ENCODE data around the gene NEK4.

Gene NEK4

DNA sequence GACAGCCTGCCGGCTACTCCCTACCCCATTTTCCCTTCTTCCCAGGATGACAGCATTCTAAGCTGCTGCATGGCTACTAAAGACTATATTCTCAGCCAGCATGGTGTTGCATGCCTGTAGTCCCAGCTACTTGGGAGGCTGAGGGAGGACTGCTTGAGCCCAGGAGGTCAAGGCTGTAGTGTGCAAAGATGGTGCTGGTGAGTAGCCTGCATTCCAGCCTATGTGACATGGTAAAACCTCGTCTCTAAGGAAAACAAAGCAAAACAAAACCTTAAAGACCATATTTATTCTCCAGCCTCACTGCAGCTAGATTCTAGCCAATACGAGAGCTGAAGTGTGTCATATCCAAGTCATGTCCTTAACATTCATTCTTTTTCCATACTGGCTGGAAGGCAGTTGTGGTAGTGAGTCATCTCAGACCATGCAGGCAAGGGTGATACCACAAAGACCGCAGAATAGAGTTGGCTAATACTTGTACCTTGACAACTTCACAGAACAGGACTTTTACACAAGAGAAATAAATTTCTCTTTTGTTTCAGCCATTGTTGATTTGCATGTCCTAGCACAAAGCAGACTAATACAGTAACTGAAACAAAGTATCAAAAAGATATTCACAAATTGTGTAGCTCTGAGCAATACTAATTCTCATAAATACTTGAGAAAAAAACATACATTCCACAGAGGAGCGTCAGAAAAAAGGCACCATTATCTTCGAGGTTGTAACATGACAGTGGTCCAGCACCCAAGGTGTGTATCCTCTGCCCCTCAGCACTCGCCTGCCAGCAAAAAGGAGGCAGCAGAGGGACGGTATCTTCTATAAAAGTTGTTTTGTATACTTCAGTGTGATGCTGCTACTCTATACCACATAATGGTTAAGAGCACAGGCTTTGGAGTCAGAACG, 99.9 kb downstream of the NEK4 start:
- DNase-seq (ENCODE audit: low read depth), result peak; percentile 48
- H3K4me3 ChIP-seq (ENCODE audit: low read depth, low read length), result no peak overlapping the region; the same call in 1 of the 2 replicates
- TF ChIP-seq, protein P1, sequence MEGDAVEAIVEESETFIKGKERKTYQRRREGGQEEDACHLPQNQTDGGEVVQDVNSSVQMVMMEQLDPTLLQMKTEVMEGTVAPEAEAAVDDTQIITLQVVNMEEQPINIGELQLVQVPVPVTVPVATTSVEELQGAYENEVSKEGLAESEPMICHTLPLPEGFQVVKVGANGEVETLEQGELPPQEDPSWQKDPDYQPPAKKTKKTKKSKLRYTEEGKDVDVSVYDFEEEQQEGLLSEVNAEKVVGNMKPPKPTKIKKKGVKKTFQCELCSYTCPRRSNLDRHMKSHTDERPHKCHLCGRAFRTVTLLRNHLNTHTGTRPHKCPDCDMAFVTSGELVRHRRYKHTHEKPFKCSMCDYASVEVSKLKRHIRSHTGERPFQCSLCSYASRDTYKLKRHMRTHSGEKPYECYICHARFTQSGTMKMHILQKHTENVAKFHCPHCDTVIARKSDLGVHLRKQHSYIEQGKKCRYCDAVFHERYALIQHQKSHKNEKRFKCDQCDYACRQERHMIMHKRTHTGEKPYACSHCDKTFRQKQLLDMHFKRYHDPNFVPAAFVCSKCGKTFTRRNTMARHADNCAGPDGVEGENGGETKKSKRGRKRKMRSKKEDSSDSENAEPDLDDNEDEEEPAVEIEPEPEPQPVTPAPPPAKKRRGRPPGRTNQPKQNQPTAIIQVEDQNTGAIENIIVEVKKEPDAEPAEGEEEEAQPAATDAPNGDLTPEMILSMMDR (IDR thresholded peaks at IDR 0.05; ENCODE audit: low read depth, low read length, missing control alignments), result no peak

DNA sequence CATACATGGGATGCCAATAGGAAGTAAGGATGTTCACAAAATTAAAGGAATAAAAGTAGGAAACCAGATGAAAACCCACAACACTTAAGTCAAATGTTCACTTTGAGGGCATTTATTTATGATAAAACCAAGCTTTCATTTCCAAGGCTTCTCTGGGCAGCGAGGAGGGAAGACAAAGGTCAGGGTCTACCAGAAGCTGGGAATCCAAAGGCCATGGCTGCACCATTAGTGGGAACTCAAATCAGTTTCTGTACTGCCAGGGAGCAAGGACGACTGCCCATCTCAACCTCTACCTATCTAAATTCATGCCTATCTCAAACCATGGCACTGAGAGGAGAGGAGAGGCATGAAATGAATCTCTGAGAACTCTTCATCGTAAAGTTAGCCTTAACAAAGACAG, 107.6 kb downstream of the NEK4 start:
- no peak overlapping the region for H3K4me3 ChIP-seq (ENCODE audit: low read depth, low read length)
- TF ChIP-seq, protein P1 (IDR thresholded peaks at IDR 0.05; ENCODE audit: low read depth, low read length, missing control alignments), result no peak
- DNase-seq (ENCODE audit: low read depth), result no peak

DNA sequence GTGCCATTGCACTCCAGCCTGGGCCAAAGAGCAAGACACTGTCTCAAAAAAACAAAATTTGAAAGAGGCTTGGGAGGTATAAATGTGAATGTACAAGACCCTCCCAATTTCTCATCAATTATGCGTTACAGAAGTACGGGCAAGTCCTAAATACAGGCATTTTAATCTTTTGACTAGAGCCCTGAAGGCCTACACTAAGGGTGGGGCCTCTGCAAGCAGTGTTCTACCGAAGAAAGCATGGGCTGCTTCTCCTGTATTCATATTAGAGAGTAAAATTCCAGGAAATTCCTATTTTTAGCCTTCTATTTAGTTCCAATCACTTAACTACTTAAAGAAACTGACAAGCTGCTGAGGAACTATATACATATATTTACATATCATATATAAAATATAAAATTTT, 110.7 kb downstream of the NEK4 start:
- H3K4me3 ChIP-seq (ENCODE audit: low read depth, low read length), result no peak overlapping the region
- TF ChIP-seq, protein P1 (IDR thresholded peaks at IDR 0.05; ENCODE audit: low read depth, low read length, missing control alignments), result no peak
- DNase-seq (ENCODE audit: low read depth), result no peak

Data from GM12864 (cell line).